HG02623 (cell line): ENCODE data around the gene RGL2.

Source experiments
- ATAC-seq: cut with Tn5 transposase; IDR thresholded peaks from one replicate; pipeline ENCODE4 v1.9.1; 2021; ENCODE audit warnings: moderate library complexity; ENCODE audit not compliant: unreplicated experiment

RGL2 gene

DNA sequence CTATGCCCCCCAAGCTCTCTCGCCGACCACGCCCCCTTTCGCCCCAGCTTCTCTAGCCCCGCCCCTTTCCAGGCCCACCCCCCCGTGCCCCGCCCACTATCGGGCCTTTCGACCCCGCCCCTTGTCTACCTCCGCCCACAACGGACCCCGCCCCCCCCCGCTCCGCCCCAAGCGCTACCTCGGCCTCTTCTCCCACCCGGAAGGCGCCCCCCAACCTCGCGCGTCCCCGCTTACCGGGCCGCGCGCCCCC is 18.6 kb upstream of the RGL2 start:
- ATAC-seq, result no peak

DNA sequence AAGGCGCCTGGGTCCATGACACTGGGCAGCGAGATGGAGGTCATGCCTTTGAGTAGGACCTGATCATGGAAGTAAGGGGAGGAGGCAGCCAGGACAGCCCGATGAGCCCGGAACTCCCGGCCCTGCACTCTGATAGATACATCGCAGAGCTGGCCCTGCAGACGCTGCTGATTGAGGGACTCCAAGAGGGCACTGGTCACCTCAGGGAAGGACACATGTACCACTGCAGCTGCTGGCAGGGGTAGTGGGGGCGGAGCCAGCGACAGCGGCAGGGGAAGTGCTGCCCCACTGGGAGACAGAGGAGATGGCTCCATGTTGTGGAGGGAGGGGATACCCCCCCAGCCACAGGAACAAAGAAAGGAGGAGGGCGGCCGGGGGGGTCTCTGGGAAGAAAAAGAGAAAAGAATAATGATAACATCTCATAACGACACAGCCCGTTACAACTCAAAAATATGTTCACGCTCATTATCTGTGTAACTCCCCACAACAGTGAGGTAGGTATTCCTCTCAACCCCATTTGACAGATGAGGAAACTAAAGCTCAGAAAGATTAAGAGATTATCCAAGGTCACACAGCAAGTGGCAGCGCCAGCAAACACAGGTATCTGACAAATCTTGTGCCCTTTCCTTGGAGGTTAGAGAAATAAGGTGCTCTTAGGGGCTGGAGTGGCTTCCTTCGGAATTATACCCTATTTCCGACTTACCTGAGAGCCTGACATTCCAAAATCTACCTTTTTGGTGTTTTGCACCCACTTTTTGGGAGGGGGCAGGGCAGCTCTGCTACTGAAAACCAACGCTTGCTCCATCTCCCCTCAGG is 18.1 kb upstream of the RGL2 start:
- ATAC-seq, result no peak

DNA sequence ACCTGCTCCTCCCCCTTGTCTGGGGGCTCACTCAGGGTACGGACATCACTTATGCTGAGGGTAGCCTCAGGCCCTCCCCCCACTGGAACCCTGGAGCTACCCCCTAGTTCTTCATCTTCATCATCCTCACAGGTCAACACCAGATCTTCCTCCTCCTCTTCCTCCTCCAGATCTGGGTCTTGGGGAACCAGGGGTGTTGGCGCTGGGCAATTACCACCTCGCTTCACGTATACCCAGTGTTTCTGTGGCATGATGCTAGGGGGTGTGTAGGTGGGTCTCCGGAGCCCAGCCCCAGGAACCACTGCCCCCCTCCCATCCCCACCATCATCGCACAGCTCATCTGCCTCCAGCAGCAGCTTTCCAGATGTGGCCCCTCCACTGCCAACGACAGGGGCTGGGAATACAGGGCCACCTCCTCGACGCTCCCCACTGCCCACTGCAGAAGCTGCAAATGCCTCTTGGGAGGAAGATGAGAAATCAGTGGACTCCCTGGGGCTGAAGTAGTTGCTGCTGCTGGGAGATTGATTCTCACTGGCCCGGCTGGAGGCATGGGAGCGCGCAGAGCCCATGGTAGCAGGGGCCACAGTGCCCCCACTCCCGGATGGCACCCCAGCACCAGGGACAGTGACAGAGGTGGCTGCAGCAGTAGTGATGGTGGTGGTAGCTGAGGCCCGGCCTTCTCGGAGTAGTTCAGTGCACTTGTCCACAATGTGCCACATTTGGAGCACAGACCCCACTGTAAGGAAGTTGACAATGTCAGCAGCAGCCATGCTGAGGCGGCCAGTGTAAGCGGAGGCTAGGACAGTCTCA is 17.3 kb upstream of the RGL2 start:
- no peak for ATAC-seq

GRCh38 chr6:33314943-33315792 is 16.4 kb upstream of the RGL2 start:
- no peak for ATAC-seq

DNA sequence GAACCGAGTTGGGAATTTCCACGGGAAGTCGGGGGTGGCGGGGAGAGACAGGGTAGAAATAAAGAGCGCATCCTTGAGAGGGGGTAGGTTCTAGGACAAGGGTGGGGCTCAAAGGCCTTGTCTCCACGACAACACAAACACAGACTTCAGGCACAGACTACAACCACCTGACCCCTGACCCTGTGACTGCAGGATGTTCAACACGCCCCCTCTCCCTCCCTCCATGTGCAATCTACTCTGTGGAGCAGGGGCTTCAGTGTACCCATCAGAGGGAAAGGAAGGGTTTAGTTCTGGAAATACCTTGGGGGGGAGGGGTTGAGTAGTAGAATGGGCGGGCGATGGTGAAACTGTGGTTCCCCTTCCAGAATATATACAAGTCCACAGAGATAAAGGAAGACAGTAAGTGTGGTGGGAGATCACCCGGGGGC is 15.8 kb upstream of the RGL2 start:
- no peak for ATAC-seq

DNA sequence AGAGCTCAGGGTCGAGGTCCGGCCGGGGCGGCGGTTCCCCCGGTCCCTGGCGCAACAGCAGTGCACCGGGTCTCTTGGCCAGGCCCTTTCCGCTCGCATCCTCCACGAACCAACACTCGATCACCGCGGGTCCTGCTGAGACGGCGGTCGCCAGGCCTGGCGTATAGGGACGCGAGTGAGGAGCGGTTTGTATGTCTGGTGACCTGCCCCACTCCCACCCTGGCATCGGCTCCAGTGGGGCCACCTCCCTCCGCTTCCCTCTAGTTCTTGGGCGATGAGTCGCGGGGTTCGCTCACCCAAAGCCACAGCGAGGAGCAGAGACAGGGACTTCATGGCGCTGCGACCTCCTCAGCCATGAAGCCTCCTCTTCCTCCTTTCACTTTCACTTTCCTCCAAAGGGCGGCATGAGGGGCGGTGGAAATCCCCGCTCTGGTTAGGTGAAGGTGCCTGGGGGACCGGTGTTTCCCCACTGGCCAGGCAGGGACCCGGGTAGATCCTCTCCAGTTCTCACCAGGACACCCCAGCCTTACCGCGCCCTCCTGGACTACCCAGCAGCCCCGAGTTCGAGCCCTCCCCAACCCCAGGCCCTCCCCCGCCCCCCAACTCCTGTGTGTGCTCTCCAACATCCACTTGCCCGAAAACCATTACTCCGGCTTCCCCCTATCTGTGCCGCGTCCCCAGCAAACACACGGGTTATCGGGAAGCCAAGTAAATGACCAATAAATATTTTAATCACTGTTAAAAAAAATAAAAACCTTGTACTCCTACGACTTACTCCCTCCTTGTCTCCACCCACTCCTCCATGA is 15.2 kb upstream of the RGL2 start, which contains the start of gene TAPBP:
Gene TAPBP (minus strand): TSS at position 370 of the 806 bp plus-strand sequence. CDS start 37 bp downstream, at position 333.
- peak; percentile 39 for ATAC-seq

- ATAC-seq, result no peak
These were observed 14.5 kb upstream of the RGL2 start for GRCh38 chr6:33313105-33313708.

- no peak for ATAC-seq
These were observed 13.8 kb upstream of the RGL2 start for GRCh38 chr6:33312361-33313104.

DNA sequence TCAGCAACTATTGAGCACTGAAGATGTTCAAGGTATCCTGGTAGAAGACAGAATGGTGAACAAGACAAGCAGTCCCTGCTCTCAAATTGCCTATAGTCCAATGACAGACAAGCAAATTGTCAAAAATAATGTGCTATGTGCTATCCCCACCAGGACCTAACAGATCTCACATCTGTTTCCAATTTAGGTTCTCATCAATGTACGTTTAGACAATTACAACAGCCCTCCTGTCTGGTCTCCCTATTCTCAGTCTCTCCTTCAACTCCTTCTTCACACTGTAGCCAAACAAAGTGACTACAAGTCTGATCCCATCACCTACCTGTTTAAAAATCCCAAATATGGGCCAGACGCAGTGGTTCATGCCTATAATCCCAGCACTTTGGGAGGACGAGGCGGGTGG is 7.6 kb upstream of the RGL2 start:
- ATAC-seq, result no peak

DNA sequence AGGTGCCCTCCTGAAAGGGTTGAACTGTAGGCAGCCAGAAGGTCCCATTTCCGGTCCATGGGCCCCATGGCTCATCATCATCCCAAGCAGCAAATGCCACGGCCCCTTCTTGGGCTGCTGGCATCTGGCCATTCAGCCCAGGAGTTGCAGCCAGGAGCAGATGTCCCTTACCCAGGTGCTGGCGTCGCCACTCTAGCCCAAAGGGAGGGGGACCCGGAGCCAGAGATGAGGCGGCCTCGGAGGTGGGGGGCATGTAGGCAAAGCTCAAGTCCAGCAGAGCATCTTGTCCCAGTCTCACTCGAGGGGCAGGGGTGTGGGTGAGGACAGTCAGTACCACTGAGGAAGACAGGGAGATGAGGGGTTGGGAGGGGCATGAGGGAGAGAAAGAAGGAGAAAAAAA is 6.3 kb upstream of the RGL2 start:
- no peak for ATAC-seq

DNA sequence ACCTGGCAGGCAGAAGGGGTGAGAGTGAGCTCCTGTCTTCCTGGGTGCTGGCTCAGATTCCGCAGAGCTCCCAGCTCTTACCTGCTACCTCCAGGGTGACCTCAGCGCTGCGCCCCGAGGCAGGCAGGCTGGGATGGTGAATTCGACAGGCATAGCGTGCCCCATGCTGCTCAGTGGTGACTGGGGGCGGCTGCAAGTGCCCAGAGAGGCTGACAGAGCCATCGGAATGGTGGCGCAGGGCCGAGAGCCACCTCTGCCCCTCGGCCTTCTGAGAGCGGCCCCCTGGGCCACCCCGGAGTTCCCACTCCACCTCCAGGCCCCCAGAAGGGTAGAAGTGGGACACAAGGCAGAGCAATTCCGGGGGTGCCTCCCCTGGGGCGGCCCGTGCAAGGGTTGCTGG is 5.5 kb upstream of the RGL2 start:
- ATAC-seq, result no peak

GRCh38 chr6:33301877-33302276 is 3.1 kb upstream of the RGL2 start:
- no peak for ATAC-seq

DNA sequence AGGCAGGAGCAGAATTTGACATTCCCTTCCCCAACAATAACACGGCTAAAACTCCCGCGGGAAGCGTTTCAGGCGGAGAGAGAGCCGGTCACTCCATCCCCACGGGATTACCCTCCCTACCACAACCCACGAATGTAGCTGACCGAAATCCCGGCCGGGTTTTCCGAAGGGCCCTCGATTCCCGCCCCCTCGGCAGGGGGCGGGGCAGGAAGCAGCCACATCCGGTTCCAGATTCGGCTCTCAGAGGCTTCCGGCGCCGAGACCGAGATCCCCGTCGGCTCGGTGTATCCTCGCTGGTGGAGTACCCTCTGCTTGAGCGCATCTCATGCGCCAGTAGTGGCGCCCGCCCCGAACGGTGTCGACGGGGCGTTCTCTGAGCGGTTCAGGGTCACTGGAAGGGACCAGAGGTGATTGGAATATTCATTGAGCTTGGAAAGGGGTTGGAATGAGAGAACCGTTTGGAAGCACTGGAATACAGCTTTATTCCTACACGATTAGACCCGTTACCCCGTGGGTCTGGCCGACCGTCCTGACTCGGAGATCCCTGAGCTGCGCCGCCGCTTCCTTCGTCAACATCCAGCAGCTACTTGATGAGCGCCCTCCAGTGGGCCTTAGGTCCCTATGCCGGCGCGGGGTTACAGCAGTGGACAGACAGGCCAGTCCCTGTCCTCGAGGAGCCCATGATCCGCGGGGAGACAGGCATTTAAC is 649 bp upstream of the RGL2 start:
- peak; percentile 80 for ATAC-seq

GRCh38 chr6:33297956-33298772 is 578 bp downstream of the RGL2 start:
- no peak for ATAC-seq

- ATAC-seq, result no peak
These were observed 1.3 kb downstream of the RGL2 start for GRCh38 chr6:33297406-33297955.

DNA sequence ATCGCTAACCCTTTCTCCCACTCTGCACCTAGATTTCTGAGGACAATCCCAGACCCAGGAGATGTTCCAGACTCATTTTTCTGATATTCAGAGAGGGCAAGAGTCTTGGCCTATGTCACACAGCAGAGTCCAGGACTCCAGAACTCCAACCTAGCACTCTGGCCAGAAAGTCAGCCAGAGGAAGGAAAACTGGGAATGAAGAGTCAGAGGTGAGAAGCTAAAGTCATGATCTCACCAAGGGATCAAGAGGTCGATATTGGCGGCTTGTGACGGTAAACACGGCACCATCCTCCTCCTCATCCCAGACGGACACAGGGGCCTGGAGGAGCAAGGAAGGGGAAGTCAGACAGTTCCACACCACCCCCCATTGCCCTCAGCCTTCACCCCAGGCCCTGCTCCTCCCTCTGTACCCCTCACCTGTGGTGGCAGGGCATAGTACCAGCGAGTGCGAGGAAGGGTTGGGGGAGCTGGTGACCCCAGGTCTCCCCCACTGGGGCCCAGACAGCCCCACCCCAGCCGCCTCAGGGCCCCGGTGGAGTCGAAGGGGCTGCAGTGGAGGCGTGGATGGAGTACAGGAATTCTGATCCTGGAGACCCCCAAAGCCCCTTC is 1.8 kb downstream of the RGL2 start:
- no peak for ATAC-seq

DNA sequence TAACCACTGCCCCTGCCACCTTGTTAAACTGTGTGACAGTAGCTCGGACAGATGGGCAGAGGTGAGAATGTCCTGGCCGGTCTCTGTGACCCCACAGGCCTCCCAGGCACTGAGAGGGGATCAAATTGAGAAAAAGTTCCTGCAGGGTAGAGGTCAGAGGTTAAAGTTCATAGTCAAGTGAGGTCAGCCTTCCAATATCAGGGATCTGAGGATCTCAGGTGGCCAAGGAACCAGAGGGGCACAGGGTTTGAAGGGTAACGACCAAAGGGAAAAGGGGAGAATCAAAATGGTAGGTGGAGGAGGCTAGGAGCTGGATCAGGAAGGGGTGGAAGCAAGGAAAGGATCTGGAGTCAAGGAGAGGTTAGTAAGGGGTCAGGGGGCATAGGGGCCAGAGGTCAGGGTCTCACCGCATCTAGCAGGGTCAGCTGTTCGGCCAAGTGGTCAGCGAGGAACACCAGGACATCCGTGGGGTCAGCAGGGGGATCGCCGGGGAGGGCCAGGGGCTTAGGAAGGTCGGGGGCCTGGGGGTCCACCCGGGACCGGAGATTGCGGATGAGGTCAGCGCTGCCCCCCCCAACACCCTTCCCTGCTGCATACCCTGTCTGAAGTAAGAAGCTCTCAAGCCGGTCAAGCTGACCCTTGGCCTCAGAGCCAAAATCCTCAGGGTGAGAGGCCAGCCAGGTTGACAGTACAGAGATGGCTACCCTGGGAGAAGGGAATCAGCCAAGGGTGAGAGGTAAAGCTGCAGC is 2.9 kb downstream of the RGL2 start:
- no peak for ATAC-seq
